SHP77 (cell line): ENCODE results near the gene ZBTB11.
A peak's percentile ranks its signal among the peaks of the same experiment; 100 is the strongest.
"Not testable (repeated sequence)": the region's sequence is repeated elsewhere in the genome, so short reads cannot be mapped to it uniquely, and the experiment has no call there.

Source experiments
- DNase-seq, 2 experiments: peaks; one replicate each; lab custom pipeline; 2025; lab: John Stamatoyannopoulos, UW

Gene ZBTB11

DNA sequence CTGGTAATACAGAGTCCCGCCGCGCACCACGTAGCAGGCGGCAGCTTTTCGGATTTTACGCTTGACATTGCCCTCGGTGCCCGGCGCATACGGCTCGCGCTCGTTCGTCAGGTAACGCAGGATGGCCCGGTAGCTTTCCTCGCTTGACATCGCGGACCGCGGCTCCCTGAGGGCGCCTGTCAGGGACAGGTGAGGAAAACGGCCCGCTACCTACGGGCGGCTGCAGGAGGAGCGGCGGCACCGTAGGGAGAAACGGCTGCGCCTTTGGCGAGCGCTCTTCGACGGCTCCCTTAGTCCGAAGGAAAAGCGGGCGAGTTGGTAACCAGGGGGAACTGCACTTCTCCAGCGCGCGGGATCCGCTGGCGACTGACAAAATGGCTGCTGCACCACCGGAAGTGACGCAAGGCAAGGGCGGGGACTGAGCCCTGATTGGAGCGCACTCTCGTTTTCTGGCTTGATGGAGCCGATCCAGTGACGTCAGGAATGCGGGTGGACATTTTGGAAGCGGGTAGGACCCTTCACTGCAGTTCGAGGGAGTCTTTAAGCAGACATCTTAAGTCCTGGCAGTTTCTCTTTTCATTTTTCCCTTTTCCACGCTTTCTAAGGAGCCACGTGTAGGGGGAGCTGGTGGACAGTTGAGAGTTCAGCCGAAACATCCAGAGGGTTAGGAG is at the start of gene ZBTB11:
Gene ZBTB11 (minus strand): TSS at position 368 of the 671 bp plus-strand sequence. CDS start 218 bp downstream, at position 150.
- no peak for DNase-seq

DNA sequence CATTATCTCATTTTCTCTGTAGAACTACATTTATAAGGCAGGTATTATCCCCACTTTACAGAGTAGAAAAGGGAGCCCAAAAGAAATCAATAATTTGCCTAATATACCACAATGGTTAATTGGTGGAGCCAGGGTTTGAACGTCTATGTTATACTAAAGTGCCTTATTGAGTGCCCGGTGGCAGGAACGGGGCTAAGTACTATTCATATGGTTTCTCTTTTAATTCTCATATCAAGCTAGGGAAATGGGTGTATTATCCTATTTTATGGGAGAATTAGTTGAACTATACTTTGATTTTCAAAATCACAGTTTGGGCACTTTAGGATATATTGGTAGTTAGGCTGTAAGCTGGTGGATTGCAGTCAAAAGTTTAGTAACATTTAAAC is 49.0 kb upstream of the ZBTB11 start:
- DNase-seq: no peak

GRCh38 chr3:101725194-101725889 is 48.4 kb upstream of the ZBTB11 start:
- DNase-seq: peak in 1 of 2 experiments; percentile 23

DNA sequence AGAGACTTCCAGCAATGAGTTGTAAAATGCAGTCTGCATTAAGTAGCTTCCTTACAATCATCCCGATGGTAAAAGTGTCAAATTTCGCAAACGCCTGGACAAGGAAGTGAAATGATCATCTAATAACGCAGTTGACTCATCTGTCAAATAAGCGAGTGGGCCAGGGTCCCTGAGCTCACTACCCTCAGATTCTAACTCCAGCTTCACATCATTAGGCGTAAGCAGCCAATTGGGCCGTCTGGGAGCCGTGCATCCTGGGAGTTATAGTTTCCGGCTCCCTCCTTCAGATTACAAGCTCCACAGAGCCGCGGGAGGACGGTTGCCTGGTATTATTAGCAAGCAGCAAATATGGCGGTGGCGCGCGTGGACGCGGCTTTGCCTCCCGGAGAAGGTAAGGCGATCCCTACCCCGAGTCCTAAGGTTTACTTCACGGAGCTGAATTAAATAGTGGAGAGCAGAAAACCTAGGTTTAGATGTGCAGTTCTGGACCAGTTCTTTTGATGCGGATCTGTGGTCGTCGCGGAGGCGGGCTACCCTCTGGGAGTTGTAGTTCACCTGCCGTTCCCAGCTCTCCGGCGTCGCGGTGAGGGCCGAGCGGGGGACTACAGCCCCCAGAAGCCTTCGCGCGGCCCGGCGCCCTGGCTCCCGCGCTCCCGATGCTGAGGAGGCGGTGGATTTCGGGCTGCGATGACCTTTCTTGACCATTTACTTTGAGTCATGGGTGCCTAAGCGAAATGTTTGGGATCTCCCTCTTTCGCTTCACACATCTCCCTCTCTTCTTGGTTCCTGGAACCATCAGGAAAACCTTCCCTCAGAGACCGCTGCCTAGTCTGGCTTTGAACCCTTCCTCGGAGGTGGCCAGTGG is 47.6 kb upstream of the ZBTB11 start, which contains the start of gene CEP97:
Gene CEP97 (plus strand): TSS at position 286 of the 865 bp plus-strand sequence. CDS start 63 bp downstream, at position 349.
- peak; percentile 93 to 97 for DNase-seq

GRCh38 chr3:101722394-101723173 is 45.7 kb upstream of the ZBTB11 start:
- DNase-seq: no peak

- DNase-seq: no peak
Measured at GRCh38 chr3:101720851-101721840, 44.2 kb upstream of the ZBTB11 start.

DNA sequence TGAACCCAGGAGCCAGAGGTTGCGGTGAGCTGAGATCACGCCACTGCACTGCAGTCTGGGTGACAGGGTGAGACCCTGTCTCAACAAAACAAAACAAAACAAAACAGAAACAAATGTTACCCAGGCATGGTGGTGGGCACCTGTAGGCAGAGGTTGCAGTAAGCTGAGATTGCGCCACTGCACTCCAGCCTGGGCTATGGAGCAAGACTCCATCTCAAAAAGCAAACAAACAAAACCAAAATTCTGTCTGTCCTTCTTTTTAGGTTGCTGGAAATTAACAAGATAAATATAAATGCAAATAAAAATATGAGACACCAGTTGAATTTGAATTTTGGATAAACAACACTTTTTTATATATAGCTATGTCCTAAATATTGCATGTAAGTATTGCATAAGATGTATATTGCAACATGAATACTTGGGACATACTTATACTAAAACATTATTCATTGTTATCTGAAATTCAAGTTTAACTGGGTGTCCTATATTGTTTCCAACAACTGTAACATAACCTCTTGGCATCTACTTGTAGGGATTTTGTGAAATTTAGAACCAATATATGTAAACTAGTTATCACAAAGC is 42.8 kb upstream of the ZBTB11 start:
- DNase-seq: no peak

- no peak for DNase-seq
Measured at GRCh38 chr3:101718455-101718854, 41.5 kb upstream of the ZBTB11 start.

DNA sequence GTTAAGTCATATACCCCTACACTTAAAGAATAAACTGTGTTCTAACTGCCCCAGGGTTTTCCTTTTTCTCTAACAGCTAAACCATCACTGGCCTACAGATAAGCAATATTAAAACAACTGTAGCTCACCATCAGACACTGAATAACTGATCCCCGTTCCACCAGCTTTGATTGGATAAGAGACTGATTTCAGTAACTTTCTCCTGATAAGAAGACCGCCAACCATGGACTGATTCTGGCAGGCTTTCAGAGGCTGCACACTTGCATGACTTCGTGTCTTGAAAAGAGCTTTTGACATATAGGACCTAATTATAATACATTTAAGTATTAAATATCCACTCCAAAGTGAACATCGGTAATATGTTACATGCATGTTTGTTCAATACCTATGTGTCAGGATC is 32.2 kb upstream of the ZBTB11 start:
- no peak for DNase-seq

- not testable (repeated sequence) for DNase-seq
Measured at GRCh38 chr3:101704639-101705038, 27.7 kb upstream of the ZBTB11 start.

GRCh38 chr3:101703169-101703568 is 26.2 kb upstream of the ZBTB11 start:
- DNase-seq: no peak

- DNase-seq: no peak
Measured at GRCh38 chr3:101702726-101703125, 25.8 kb upstream of the ZBTB11 start.

- DNase-seq: no peak
Measured at GRCh38 chr3:101701696-101702634, 25.0 kb upstream of the ZBTB11 start.

DNA sequence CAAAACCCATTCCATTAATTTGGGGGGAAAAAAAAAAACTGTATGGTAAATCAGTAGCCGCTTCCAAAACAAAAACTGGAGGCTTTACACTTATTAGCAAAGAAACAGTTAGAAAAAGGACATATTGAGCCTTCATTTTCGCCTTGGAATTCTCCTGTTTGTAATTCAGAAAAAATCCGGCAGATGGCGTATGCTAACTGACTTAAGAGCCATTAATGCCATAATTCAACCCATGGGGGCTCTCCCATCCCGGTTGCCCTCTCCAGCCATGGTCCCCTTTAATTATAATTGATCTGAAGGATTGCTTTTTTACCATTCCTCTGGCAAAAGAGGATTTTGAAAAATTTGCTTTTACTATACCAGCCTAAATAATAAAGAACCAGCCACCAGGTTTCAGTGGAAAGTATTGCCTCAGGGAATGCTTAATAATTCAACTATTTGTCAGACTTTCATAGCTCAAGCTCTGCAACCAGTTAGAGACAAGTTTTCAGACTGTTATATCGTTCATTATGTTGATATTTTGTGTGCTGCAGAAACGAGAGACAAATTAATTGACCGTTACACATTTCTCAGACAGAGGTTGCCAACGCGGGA is 18.9 kb upstream of the ZBTB11 start:
- DNase-seq: no peak

DNA sequence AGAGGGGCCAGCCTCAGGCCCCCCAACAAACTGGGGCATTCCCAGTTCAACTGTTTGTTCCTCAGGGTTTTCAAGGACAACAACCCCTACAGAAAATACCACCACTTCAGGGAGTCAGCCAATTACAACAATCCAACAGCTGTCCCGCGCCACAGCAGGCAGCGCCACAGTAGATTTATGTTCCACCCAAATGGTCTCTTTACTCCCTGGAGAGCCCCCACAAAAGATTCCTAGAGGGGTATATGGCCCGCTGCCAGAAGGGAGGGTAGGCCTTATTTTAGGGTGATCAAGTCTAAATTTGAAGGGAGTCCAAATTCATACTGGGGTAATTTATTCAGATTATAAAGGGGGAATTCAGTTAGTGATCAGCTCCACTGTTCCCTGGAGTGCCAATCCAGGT is 17.9 kb upstream of the ZBTB11 start:
- DNase-seq: not testable (repeated sequence)

- not testable (repeated sequence) for DNase-seq
Measured at GRCh38 chr3:101693540-101693939, 16.6 kb upstream of the ZBTB11 start.

GRCh38 chr3:101691685-101692671 is 15.0 kb upstream of the ZBTB11 start:
- not testable (repeated sequence) for DNase-seq
